HEK293 (cell line): ENCODE data around the gene DENND2A.
A peak's percentile ranks its signal among the peaks of the same experiment; 100 is the strongest.

ENCODE experiments used
- BCL11A ChIP-seq: fragments of 450-650 bp; formaldehyde crosslinking; IDR thresholded peaks from 2 replicates; pipeline ENCODE4 v1.5.1; 2016; ENCODE audit warnings: low read depth, missing biosample characterization, missing genetic modification characterization
- EGR2 ChIP-seq: fragments of 450-650 bp; formaldehyde crosslinking; IDR thresholded peaks from 2 replicates; pipeline ENCODE4 v1.5.1; 2016; ENCODE audit warnings: low read depth, missing biosample characterization, missing genetic modification characterization
- GLI2 ChIP-seq: fragments of 450-650 bp; formaldehyde crosslinking; IDR thresholded peaks from 2 replicates; pipeline ENCODE4; 2017; ENCODE audit warnings: missing biosample characterization, missing genetic modification characterization, low read depth, borderline replicate concordance
- KLF16 ChIP-seq: fragments of 450-650 bp; formaldehyde crosslinking; IDR thresholded peaks from 2 replicates; pipeline ENCODE4 v1.5.1; 2017; ENCODE audit warnings: missing biosample characterization, missing genetic modification characterization
- KLF8 ChIP-seq: fragments of 450-650 bp; formaldehyde crosslinking; IDR thresholded peaks from 2 replicates; pipeline ENCODE4 v1.5.1; 2016; ENCODE audit warnings: missing biosample characterization, missing genetic modification characterization
- MEIS1 ChIP-seq: sonication (generic); formaldehyde crosslinking; IDR thresholded peaks from 2 replicates; pipeline ENCODE4 v1.8.1; 2022; ENCODE audit warnings: missing genetic modification reagents, mild to moderate bottlenecking, borderline replicate concordance
- MYNN ChIP-seq: fragments of 450-650 bp; formaldehyde crosslinking; IDR thresholded peaks from 2 replicates; pipeline ENCODE4 v1.5.1; 2016; ENCODE audit warnings: missing biosample characterization, missing genetic modification characterization, borderline replicate concordance
- OSR2 ChIP-seq: fragments of 450-650 bp; formaldehyde crosslinking; IDR thresholded peaks from 2 replicates; pipeline ENCODE4 v1.5.1; 2016; ENCODE audit warnings: missing biosample characterization, missing genetic modification characterization
- PRDM1 ChIP-seq: fragments of 450-650 bp; formaldehyde crosslinking; IDR thresholded peaks from 2 replicates; pipeline ENCODE4; 2016; ENCODE audit warnings: missing biosample characterization, missing genetic modification characterization
- REPIN1 ChIP-seq: fragments of 450-650 bp; formaldehyde crosslinking; IDR thresholded peaks from 2 replicates; pipeline ENCODE4 v1.5.1; 2017; ENCODE audit warnings: missing biosample characterization, missing genetic modification characterization, low read depth
- SP2 ChIP-seq: fragments of 450-650 bp; formaldehyde crosslinking; IDR thresholded peaks from 2 replicates; pipeline ENCODE4 v1.5.1; 2016; ENCODE audit warnings: missing biosample characterization, missing genetic modification characterization
- ZBTB6 ChIP-seq: fragments of 450-650 bp; formaldehyde crosslinking; IDR thresholded peaks from 2 replicates; pipeline ENCODE4 v1.5.1; 2017; ENCODE audit warnings: missing biosample characterization, missing genetic modification characterization
- ZEB2 ChIP-seq: fragments of 450-650 bp; formaldehyde crosslinking; IDR thresholded peaks from 2 replicates; pipeline ENCODE4 v1.5.1; 2016; ENCODE audit warnings: missing biosample characterization, missing genetic modification characterization
- ZFHX2 ChIP-seq: fragments of 450-650 bp; formaldehyde crosslinking; conservative IDR thresholded peaks from 2 replicates; pipeline ENCODE4 v1.5.1; 2016; ENCODE audit warnings: missing biosample characterization, missing genetic modification characterization
- ZNF16 ChIP-seq: fragments of 450-650 bp; formaldehyde crosslinking; IDR thresholded peaks from 2 replicates; pipeline ENCODE4 v1.5.1; 2016; ENCODE audit warnings: low read depth, missing biosample characterization, missing genetic modification characterization
- ZNF211 ChIP-seq: fragments of 450-650 bp; formaldehyde crosslinking; IDR thresholded peaks from 2 replicates; pipeline ENCODE4 v1.5.1; 2016; ENCODE audit warnings: low read depth, missing biosample characterization, missing genetic modification characterization
- ZNF223 ChIP-seq: fragments of 450-650 bp; formaldehyde crosslinking; IDR thresholded peaks from 2 replicates; pipeline ENCODE4 v1.5.1; 2016; ENCODE audit warnings: missing biosample characterization, missing genetic modification characterization
- ZNF394 ChIP-seq: fragments of 450-650 bp; formaldehyde crosslinking; IDR thresholded peaks from 2 replicates; pipeline ENCODE4 v1.5.1; 2016; ENCODE audit warnings: missing biosample characterization, missing genetic modification characterization, mild to moderate bottlenecking, moderate library complexity, borderline replicate concordance
- ZNF416 ChIP-seq: fragments of 450-650 bp; formaldehyde crosslinking; IDR thresholded peaks from 2 replicates; pipeline ENCODE4 v1.5.1; 2016; ENCODE audit warnings: missing biosample characterization, missing genetic modification characterization
- ZNF560 ChIP-seq: fragments of 450-650 bp; formaldehyde crosslinking; IDR thresholded peaks from 2 replicates; pipeline ENCODE4 v1.5.1; 2017; ENCODE audit warnings: missing biosample characterization, missing genetic modification characterization, borderline replicate concordance
- ZNF561 ChIP-seq: fragments of 450-650 bp; IDR thresholded peaks from 2 replicates; pipeline ENCODE4 v1.5.1; 2018; ENCODE audit warnings: missing biosample characterization, missing genetic modification characterization, borderline replicate concordance
- ZNF580 ChIP-seq: fragments of 450-650 bp; formaldehyde crosslinking; IDR thresholded peaks from 2 replicates; pipeline ENCODE4 v1.5.1; 2016; ENCODE audit warnings: missing biosample characterization, missing genetic modification characterization
- ZNF623 ChIP-seq: fragments of 450-650 bp; formaldehyde crosslinking; IDR thresholded peaks from 2 replicates; pipeline ENCODE4 v1.5.1; 2016; ENCODE audit warnings: missing biosample characterization, missing genetic modification characterization
- ZNF629 ChIP-seq: fragments of 450-650 bp; formaldehyde crosslinking; IDR thresholded peaks from 2 replicates; pipeline ENCODE4 v1.5.1; 2017; ENCODE audit warnings: missing biosample characterization, missing genetic modification characterization
- ZNF654 ChIP-seq: fragments of 450-650 bp; formaldehyde crosslinking; IDR thresholded peaks from 2 replicates; pipeline ENCODE4 v1.5.1; 2016; ENCODE audit warnings: low read depth, missing biosample characterization, missing genetic modification characterization
- ZNF777 ChIP-seq: fragments of 450-650 bp; formaldehyde crosslinking; IDR thresholded peaks from 2 replicates; pipeline ENCODE4 v1.5.1; 2017; ENCODE audit warnings: missing biosample characterization, missing genetic modification characterization, borderline replicate concordance
- ZNF785 ChIP-seq: fragments of 450-650 bp; formaldehyde crosslinking; IDR thresholded peaks from 2 replicates; pipeline ENCODE4 v1.5.1; 2016; ENCODE audit warnings: missing biosample characterization, missing genetic modification characterization
- ZXDB ChIP-seq: fragments of 450-650 bp; formaldehyde crosslinking; IDR thresholded peaks from 2 replicates; pipeline ENCODE4 v1.5.1; 2016; ENCODE audit warnings: missing biosample characterization, missing genetic modification characterization
- TF ChIP-seq, protein P1 (sequence below): fragments of 450-650 bp; formaldehyde crosslinking; IDR thresholded peaks from 2 replicates; pipeline ENCODE4 v1.5.1; 2017; ENCODE audit warnings: missing biosample characterization, missing genetic modification characterization
- TF ChIP-seq, protein P2 (sequence below): fragments of 450-650 bp; formaldehyde crosslinking; IDR thresholded peaks from 2 replicates; pipeline ENCODE4 v1.5.1; 2016; ENCODE audit warnings: missing biosample characterization, missing genetic modification characterization
- TF ChIP-seq, protein P3 (sequence below): fragments of 450-650 bp; formaldehyde crosslinking; IDR thresholded peaks from 2 replicates; pipeline ENCODE4 v1.5.1; 2016; ENCODE audit warnings: missing biosample characterization, missing genetic modification characterization
- TF ChIP-seq, protein P4 (sequence below): fragments of 450-650 bp; formaldehyde crosslinking; IDR thresholded peaks from 2 replicates; pipeline ENCODE4 v1.5.1; 2016; ENCODE audit warnings: missing biosample characterization, missing genetic modification characterization

DENND2A gene

DNA sequence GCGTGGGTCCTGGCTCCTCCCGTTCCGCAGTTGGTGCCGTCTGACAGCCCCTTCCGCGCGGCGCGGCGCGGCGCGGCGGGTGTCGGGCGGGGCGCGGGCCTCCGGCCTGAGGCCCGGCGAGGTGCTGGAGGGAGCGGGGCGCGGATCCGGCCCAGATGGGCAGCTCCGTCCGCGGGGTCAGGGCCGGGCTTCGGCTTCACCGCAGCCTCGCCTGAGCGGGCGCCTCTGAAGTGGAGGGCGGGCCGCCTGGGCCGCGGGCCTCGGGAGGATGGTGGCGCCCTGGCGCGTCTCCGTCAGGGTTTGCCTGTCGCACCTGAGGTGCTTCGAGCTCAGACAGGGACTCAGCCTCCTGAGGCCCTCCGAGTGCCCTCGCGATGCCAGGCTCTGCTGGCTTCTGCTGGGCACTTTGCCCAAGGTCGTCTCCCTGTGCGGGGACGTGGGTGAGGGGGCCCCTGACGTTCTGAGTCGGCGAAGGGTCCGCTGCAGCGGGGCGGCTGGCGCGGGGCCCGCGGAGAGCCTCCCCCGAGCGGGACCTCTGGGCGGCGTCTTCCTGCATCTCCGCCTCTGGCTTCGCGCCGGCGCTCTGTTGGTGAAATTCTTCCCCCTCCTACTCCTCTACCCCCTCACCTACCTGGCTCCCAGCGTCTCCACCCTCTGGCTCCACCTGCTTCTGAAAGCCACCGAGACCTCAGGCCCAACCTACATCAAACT is 32.6 kb upstream of the DENND2A start (continued):
- TF ChIP-seq ZNF580 (tag by site-specific recombination) (peak; percentile 72), ZNF623 (no peak), GLI2 (tag by site-specific recombination) (no peak), ZNF394 (tag by site-specific recombination) (0 out of 2 replicates have a peak, but pooled peaks have one; percentile 11), KLF16 (tag by site-specific recombination) (peak; percentile 86; the same call in 1 of the 2 replicates), ZNF560 (tag by site-specific recombination) (no peak), ZNF654 (tag by site-specific recombination) (no peak), ZNF785 (no peak), ZBTB6 (peak; percentile 8; the same call in 1 of the 2 replicates), MYNN (no peak), SP2 (tag by site-specific recombination) (peak; percentile 70), PRDM1 (tag by site-specific recombination) (no peak), KLF8 (peak; percentile 84; the same call in 1 of the 2 replicates), ZNF223 (no peak), MEIS1 (CRISPR knock-in tag) (no peak), ZNF629 (tag by site-specific recombination) (peak; percentile 58; the same call in 1 of the 2 replicates), ZNF416 (no peak), BCL11A (no peak), ZNF16 (tag by site-specific recombination) (peak; percentile 88), EGR2 (tag by site-specific recombination) (peak; percentile 75), OSR2 (no peak), ZNF211 (no peak), ZNF561 (tag by site-specific recombination) (peak; percentile 63), REPIN1 (tag by site-specific recombination) (peak; percentile 60; the same call in 1 of the 2 replicates), ZEB2 (tag by site-specific recombination) (peak; percentile 73), ZNF777 (tag by site-specific recombination) (0 out of 2 replicates have a peak, but pooled peaks have one; percentile 40), ZFHX2 (tag by site-specific recombination) (peak; percentile 86), ZXDB (tag by site-specific recombination) (peak; percentile 83)
- TF ChIP-seq, protein P1, sequence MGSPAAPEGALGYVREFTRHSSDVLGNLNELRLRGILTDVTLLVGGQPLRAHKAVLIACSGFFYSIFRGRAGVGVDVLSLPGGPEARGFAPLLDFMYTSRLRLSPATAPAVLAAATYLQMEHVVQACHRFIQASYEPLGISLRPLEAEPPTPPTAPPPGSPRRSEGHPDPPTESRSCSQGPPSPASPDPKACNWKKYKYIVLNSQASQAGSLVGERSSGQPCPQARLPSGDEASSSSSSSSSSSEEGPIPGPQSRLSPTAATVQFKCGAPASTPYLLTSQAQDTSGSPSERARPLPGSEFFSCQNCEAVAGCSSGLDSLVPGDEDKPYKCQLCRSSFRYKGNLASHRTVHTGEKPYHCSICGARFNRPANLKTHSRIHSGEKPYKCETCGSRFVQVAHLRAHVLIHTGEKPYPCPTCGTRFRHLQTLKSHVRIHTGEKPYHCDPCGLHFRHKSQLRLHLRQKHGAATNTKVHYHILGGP, result no peak
- TF ChIP-seq, protein P2, sequence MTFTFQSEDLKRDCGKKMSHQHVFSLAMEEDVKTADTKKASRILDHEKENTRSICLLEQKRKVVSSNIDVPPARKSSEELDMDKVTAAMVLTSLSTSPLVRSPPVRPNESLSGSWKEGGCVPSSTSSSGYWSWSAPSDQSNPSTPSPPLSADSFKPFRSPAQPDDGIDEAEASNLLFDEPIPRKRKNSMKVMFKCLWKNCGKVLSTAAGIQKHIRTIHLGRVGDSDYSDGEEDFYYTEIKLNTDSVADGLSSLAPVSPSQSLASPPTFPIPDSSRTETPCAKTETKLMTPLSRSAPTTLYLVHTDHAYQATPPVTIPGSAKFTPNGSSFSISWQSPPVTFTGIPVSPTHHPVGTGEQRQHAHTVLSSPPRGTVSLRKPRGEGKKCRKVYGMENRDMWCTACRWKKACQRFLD (tag by site-specific recombination), result no peak
- TF ChIP-seq, protein P3, sequence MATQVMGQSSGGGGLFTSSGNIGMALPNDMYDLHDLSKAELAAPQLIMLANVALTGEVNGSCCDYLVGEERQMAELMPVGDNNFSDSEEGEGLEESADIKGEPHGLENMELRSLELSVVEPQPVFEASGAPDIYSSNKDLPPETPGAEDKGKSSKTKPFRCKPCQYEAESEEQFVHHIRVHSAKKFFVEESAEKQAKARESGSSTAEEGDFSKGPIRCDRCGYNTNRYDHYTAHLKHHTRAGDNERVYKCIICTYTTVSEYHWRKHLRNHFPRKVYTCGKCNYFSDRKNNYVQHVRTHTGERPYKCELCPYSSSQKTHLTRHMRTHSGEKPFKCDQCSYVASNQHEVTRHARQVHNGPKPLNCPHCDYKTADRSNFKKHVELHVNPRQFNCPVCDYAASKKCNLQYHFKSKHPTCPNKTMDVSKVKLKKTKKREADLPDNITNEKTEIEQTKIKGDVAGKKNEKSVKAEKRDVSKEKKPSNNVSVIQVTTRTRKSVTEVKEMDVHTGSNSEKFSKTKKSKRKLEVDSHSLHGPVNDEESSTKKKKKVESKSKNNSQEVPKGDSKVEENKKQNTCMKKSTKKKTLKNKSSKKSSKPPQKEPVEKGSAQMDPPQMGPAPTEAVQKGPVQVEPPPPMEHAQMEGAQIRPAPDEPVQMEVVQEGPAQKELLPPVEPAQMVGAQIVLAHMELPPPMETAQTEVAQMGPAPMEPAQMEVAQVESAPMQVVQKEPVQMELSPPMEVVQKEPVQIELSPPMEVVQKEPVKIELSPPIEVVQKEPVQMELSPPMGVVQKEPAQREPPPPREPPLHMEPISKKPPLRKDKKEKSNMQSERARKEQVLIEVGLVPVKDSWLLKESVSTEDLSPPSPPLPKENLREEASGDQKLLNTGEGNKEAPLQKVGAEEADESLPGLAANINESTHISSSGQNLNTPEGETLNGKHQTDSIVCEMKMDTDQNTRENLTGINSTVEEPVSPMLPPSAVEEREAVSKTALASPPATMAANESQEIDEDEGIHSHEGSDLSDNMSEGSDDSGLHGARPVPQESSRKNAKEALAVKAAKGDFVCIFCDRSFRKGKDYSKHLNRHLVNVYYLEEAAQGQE (tag by site-specific recombination), result no peak
- TF ChIP-seq, protein P4, sequence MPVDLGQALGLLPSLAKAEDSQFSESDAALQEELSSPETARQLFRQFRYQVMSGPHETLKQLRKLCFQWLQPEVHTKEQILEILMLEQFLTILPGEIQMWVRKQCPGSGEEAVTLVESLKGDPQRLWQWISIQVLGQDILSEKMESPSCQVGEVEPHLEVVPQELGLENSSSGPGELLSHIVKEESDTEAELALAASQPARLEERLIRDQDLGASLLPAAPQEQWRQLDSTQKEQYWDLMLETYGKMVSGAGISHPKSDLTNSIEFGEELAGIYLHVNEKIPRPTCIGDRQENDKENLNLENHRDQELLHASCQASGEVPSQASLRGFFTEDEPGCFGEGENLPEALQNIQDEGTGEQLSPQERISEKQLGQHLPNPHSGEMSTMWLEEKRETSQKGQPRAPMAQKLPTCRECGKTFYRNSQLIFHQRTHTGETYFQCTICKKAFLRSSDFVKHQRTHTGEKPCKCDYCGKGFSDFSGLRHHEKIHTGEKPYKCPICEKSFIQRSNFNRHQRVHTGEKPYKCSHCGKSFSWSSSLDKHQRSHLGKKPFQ (tag by site-specific recombination), result no peak
